ENCODE measurements around the gene ARHGAP6.

DNA sequence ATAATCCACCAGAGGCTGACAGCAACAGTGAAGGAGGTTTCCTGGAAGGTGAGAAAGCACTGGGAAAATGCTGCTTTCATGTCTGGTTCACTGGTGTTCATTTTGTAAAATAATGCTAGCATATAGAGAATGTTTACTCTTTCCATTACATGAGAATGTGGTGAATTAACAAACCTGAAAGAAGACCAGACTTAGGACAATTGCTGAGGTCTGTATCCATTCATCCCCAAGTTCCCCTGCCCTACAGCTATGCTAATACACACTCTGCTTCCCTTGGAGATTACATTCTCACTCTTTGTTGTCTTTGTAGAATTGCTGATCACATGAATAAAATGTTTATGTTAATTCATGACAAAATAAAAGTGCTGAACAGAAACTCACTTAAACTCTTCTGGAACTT, 99.5 kb downstream of the ARHGAP6 start:
- TF ChIP-seq, protein P1, sequence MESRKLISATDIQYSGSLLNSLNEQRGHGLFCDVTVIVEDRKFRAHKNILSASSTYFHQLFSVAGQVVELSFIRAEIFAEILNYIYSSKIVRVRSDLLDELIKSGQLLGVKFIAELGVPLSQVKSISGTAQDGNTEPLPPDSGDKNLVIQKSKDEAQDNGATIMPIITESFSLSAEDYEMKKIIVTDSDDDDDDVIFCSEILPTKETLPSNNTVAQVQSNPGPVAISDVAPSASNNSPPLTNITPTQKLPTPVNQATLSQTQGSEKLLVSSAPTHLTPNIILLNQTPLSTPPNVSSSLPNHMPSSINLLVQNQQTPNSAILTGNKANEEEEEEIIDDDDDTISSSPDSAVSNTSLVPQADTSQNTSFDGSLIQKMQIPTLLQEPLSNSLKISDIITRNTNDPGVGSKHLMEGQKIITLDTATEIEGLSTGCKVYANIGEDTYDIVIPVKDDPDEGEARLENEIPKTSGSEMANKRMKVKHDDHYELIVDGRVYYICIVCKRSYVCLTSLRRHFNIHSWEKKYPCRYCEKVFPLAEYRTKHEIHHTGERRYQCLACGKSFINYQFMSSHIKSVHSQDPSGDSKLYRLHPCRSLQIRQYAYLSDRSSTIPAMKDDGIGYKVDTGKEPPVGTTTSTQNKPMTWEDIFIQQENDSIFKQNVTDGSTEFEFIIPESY (IDR thresholded peaks at IDR 0.05; ENCODE audit: extremely low read depth, insufficient replicate concordance, low read length), result no peak
- TF ChIP-seq, protein P2, sequence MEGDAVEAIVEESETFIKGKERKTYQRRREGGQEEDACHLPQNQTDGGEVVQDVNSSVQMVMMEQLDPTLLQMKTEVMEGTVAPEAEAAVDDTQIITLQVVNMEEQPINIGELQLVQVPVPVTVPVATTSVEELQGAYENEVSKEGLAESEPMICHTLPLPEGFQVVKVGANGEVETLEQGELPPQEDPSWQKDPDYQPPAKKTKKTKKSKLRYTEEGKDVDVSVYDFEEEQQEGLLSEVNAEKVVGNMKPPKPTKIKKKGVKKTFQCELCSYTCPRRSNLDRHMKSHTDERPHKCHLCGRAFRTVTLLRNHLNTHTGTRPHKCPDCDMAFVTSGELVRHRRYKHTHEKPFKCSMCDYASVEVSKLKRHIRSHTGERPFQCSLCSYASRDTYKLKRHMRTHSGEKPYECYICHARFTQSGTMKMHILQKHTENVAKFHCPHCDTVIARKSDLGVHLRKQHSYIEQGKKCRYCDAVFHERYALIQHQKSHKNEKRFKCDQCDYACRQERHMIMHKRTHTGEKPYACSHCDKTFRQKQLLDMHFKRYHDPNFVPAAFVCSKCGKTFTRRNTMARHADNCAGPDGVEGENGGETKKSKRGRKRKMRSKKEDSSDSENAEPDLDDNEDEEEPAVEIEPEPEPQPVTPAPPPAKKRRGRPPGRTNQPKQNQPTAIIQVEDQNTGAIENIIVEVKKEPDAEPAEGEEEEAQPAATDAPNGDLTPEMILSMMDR (IDR thresholded peaks at IDR 0.05 in 2 of 3, conservative IDR thresholded peaks at IDR 0.05 in 1 of 3; ENCODE audit: borderline replicate concordance in 1 of 3, insufficient read depth in 1 of 3, low read depth in 2 of 3, low read length in 2 of 3), result no peak
- TF ChIP-seq POLR2A (IDR thresholded peaks at IDR 0.05; ENCODE audit: borderline replicate concordance, extremely low read depth, insufficient read depth, insufficient read length), result no peak
- TF ChIP-seq EZH2phosphoT487 (IDR thresholded peaks at IDR 0.05; ENCODE audit: borderline replicate concordance), result no peak
- TF ChIP-seq YY1 (IDR thresholded peaks at IDR 0.05; ENCODE audit: extremely low read depth, insufficient replicate concordance, low read depth, low read length), result no peak
- no peak for TF ChIP-seq EZH2 (IDR thresholded peaks at IDR 0.05)
- no peak for TF ChIP-seq JUND (IDR thresholded peaks at IDR 0.05)
- TF ChIP-seq CEBPB (IDR thresholded peaks at IDR 0.05; ENCODE audit: low read depth), result no peak
- TF ChIP-seq CBX3 (IDR thresholded peaks at IDR 0.05; ENCODE audit: low read depth), result no peak
- TF ChIP-seq RAD21 (IDR thresholded peaks at IDR 0.05; ENCODE audit: low read depth), result no peak
- TF ChIP-seq ZNF274 (IDR thresholded peaks at IDR 0.05; ENCODE audit: low read depth, low read length), result no peak
- TF ChIP-seq SIN3A (IDR thresholded peaks at IDR 0.05; ENCODE audit: low read depth), result no peak
- no peak for TF ChIP-seq EGR1 (IDR thresholded peaks at IDR 0.05; ENCODE audit: low read depth)

Measured in HCT116 (cell line).